Epithelial cell of proximal tubule (primary cell): Measurements from ENCODE around the gene MYH10. TPM values are rescaled to one million over a fixed set of nuclear protein-coding genes. Genes with fewer than 3 reads are reported as not detected.

Experiments used
- DNase-seq: peaks from one replicate; pipeline ENCODE4 v3.0.0-alpha.2; 2011; ENCODE audit warnings: low read depth
- H3K4me3 ChIP-seq: 2 replicates; pipeline ENCODE4 v1.5.1; 2011; ENCODE audit warnings: low read depth, mild to moderate bottlenecking, low read length
- total RNA-seq: library from RNA; depleted of rRNA; stranded (reverse); fragments of >200 nt; gene quantifications from 2 replicates; pipeline ENCODE4 v1.2.3, GENCODE V29; 2015
- TF ChIP-seq, protein P1 (sequence below): conservative IDR thresholded peaks from 2 replicates; pipeline ENCODE4 v1.5.1; 2012; ENCODE audit warnings: low read depth, mild to moderate bottlenecking, low read length

The MYH10 gene
- total RNA-seq, 1 donor from 2014 or later, result 71.1 TPM

DNA sequence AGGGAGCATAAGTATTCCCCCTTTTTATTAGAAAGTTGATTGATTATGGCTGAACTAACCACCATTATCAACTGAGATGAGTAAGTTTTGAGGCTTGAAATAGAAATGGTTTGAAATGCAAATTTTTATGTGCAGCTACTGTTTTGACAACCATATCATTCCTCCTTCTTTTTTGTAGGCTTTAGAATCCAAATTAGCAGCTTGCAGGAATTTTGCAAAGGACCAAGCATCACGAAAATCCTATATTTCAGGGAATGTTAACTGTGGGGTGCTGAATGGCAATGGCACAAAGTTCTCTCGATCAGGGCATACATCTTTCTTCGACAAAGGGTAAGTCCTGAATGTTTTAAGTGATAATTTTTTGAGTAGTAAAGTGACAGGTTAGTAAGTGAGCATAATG is 170.7 kb downstream of the MYH10 start:
- no peak for DNase-seq
- H3K4me3 ChIP-seq, result no peak overlapping the region
- TF ChIP-seq, protein P1, sequence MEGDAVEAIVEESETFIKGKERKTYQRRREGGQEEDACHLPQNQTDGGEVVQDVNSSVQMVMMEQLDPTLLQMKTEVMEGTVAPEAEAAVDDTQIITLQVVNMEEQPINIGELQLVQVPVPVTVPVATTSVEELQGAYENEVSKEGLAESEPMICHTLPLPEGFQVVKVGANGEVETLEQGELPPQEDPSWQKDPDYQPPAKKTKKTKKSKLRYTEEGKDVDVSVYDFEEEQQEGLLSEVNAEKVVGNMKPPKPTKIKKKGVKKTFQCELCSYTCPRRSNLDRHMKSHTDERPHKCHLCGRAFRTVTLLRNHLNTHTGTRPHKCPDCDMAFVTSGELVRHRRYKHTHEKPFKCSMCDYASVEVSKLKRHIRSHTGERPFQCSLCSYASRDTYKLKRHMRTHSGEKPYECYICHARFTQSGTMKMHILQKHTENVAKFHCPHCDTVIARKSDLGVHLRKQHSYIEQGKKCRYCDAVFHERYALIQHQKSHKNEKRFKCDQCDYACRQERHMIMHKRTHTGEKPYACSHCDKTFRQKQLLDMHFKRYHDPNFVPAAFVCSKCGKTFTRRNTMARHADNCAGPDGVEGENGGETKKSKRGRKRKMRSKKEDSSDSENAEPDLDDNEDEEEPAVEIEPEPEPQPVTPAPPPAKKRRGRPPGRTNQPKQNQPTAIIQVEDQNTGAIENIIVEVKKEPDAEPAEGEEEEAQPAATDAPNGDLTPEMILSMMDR, result no peak

DNA sequence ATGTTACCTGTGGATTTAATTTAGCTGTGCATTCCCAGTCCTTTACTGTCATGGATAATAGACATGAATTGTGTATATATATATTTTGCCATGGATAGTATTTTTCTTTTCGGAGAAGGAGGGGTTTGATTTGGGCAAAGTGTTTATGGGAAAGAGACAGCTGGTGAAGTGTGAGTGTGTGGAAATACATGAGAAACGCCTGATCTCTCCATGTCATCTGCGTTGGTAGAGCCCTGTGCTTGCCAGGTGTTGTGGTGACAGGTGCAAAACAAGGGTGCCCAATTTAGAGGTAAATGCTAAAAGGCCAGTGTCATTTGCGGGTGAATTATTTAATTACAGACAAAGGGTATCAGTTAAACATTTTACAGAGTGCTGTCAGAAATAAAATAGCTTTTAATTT is 171.4 kb downstream of the MYH10 start:
- no peak for DNase-seq
- TF ChIP-seq, protein P1, result no peak
- no peak overlapping the region for H3K4me3 ChIP-seq

DNA sequence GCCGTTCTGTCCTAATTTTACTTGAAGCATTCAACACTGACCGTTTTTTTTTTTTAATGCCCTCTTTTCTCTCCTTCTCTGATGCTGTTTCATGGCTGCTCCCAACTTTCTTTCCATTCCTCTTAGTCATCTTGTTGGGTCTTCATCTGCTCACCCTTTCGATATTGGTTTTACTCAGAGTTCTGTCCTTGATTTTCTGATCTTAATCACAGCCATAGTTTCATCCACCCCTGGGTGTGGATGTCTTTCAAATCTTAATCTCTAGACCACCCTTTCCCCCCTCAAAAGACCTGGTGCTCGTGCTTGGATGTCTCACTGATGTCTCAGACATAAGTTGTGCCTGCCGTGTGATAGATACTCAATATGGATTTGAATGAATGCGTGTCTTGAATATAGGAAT is 172.4 kb downstream of the MYH10 start:
- DNase-seq, result no peak
- no peak overlapping the region for H3K4me3 ChIP-seq

DNA sequence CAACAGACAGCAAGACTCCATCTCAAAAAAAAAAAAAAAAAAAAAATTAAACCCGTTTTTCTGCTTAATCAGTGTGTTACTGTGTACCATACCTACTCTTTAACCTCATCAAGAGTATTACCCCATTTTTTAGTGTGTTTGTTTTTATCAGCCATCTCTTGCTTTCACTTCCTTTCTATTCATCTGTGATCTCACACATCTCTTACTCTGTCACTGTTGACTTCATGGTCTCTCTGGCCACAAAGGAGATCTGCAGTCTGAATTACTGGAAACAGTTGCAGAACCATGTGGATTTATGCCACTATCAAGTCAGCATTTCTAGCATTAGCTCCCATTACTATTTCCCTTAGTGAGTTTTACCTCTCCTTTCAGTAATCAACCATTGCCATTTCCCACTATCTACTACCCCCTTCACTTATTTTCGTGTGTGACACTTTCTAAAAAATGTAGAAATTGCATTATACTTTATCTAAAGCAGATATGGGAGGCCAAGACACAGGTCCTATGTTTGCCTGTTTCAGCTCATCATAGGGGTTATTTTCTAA is 174.8 kb downstream of the MYH10 start:
- no peak for DNase-seq
- no peak overlapping the region for H3K4me3 ChIP-seq
- TF ChIP-seq, protein P1, result no peak

More for the DNA sequence above, 172.4 kb downstream of the MYH10 start:
- TF ChIP-seq, protein P1, result no peak

DNA sequence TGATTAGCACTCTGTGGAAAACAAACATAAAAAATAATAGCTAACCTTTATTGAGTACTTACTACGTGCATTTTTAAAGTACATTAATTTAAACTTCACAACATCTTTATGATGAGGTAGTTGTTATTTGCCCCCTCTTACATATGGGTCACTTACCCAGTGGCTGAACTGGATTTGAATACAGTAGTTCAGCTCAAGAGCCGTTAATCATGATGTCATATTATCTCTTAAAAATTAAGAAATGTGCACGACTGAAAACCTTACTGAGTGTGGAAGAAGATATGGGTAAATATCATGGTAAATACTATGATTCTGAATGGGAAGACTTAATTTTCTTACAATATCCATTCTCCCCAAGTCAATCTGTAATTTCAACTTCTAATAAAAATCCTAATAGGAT is 177.2 kb downstream of the MYH10 start:
- TF ChIP-seq, protein P1, result no peak
- no peak overlapping the region for H3K4me3 ChIP-seq

GRCh38 chr17:8451933-8452614 is 178.5 kb downstream of the MYH10 start:
- no peak overlapping the region for H3K4me3 ChIP-seq
- TF ChIP-seq, protein P1, result no peak
- no peak for DNase-seq

More for the DNA sequence above, 177.2 kb downstream of the MYH10 start:
- no peak for DNase-seq

DNA sequence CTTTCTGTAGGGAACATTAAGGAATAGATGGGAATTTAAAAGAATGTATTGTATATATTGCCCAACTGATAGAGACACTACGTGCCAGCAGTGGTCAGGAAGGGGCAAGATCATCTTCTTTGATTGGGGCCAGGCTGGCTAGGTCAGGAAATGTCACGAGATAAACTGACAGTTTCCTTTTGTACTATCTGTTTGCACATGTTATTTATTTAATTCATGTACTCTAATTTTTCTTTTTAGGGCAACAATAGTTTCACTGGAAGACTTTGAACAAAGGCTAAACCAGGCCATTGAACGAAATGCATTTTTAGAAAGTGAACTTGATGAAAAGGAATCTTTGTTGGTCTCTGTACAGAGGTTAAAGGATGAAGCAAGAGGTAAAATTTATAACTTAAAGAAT is 182.2 kb downstream of the MYH10 start:
- H3K4me3 ChIP-seq, result no peak overlapping the region
- no peak for DNase-seq
- TF ChIP-seq, protein P1, result no peak
